Glomerular visceral epithelial cell (primary cell): Measurements from ENCODE around the gene TNIP1.

Experiments used
- DNase-seq: peaks from one replicate; pipeline ENCODE4 v3.0.0-alpha.2; 2016; ENCODE audit errors: extremely low spot score

The TNIP1 gene, protein sequence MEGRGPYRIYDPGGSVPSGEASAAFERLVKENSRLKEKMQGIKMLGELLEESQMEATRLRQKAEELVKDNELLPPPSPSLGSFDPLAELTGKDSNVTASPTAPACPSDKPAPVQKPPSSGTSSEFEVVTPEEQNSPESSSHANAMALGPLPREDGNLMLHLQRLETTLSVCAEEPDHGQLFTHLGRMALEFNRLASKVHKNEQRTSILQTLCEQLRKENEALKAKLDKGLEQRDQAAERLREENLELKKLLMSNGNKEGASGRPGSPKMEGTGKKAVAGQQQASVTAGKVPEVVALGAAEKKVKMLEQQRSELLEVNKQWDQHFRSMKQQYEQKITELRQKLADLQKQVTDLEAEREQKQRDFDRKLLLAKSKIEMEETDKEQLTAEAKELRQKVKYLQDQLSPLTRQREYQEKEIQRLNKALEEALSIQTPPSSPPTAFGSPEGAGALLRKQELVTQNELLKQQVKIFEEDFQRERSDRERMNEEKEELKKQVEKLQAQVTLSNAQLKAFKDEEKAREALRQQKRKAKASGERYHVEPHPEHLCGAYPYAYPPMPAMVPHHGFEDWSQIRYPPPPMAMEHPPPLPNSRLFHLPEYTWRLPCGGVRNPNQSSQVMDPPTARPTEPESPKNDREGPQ

DNA sequence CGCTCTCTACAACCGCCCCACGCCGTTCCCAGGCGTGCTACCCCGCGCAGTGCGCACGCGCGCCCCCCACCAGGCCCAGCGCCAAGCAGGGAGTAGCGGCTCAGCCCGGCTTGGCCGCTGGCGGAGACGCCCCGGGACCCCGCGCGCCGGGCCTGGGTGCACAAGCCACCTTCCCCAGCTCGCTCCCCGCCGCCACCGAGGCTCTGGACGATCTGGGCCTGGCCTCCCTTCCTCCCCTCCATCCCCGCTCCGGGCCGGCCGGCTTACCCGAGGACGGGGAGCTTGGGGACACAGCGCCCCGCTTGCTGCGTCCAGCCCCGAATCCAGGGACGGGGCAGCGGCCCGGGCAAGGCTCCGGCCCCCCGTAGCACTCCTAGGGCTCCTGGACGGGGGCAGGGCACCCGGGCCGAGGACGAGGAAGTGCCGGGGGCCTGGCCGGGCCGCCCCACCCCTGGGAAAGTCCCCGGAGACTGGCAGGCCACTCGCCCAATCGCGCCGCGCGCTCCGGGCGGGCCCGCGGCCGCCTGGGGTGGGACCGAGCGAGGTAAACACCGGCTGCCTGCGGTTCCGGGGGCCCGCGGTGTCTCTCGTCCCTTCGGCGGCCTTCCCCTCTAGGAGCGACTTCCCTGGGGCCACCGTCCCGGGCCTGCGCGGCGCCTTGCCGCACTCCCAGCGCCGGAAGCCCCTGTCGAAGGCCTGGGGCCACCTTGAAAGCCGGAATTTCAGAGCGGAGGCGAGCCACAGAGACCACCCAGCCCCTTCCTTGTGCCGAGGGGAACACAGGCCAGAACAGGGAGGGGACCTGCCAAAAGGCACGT lies at the start of gene TNIP1:
Gene TNIP1, minus strand, starts transcription at position 422 of the 818 bp plus-strand sequence. CDS start 15,939 bp downstream, outside the sequence.
- peak; percentile 95 for DNase-seq

DNA sequence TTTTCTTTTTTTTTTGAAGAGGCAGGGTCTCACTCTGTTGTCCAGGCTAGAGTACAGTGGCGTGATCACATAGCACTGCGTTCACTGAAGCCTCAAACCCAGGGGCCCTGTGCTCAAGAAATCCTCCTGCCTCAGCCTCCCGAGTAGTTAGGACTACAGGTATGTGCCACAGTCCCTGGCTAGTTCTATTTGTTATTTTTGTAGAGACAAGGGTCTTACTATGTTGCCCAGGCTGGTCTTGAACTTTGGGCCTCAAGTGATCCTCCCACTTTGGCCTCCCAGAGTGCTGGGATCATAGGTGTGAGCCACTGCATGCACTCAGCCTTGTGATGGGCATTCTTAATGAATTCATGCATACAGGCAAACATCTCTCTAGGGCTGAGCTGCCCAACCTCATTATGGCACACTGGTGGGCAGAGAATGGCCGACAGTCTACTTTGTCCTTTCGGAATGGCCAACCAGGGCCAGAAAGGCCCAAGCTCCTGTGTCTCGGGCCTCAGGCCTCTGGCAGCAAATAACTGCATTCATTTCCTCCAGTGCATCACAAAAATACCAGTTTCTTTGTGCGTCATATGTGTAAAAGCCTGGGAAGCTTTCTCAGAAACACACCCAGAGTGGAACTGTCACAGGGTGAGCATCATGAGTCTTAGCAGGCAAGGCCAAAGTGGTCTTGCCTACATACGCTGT lies 49.5 kb upstream of the TNIP1 start:
- no peak for DNase-seq

DNA sequence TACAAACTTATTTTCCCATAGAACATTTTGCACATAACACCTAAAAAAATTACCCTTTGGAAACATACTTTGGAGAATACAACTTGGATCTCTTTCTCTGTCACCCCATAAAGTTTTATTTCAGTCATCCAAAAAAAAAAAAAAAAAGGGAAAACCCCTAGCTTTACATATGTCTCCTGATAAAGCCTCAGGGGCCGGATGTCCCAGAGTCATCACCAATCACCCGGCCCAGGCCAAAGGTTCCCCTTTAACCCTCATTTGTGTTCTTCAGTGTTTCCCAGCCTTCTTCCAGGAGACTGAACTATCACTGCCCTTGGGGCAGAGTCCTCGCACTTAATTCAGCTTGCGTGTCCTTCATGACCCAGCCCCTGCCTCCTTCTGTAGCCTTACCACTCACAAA lies 48.0 kb upstream of the TNIP1 start:
- no peak for DNase-seq

DNA sequence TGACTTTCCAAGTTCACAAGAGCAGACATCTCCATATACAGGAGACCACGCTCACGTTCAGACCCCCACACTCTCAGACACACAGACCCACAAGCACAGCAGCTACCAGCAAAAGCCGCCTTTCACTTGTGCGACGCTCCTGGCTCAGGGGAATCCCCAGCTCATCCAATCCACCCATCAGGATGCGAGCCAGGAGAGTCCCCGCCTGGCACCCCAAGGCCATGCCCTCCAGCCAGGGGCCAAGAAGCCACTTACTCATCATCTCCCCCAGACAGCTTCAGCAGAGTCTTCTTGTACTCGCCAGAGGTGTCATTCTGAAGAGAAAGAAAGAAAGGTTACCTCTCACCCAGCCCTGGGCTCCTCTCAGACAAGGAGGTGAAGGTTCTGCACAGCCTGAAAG lies 47.1 kb upstream of the TNIP1 start:
- no peak for DNase-seq

GRCh38 chr5:151126199-151126645 lies 45.4 kb upstream of the TNIP1 start:
- DNase-seq, result peak; percentile 83

DNA sequence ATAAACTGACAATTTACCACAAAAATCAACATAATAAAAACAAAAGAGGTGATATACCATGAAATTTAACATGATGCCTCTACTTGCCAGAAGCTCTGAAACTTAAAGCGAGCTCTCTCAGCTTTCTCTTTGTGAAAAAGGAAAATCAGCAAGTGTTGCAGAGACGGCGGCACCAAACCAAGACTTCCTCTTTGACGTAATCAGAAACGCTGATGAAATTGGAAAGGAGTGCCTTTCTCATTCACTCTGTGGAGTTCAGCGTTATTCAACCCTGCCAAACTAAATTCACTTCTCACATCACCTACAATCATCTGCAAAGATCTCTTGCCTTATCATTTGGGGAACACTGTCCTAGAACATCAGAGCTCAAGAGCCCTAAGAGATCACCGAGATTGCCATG lies 44.6 kb upstream of the TNIP1 start:
- no peak for DNase-seq

DNA sequence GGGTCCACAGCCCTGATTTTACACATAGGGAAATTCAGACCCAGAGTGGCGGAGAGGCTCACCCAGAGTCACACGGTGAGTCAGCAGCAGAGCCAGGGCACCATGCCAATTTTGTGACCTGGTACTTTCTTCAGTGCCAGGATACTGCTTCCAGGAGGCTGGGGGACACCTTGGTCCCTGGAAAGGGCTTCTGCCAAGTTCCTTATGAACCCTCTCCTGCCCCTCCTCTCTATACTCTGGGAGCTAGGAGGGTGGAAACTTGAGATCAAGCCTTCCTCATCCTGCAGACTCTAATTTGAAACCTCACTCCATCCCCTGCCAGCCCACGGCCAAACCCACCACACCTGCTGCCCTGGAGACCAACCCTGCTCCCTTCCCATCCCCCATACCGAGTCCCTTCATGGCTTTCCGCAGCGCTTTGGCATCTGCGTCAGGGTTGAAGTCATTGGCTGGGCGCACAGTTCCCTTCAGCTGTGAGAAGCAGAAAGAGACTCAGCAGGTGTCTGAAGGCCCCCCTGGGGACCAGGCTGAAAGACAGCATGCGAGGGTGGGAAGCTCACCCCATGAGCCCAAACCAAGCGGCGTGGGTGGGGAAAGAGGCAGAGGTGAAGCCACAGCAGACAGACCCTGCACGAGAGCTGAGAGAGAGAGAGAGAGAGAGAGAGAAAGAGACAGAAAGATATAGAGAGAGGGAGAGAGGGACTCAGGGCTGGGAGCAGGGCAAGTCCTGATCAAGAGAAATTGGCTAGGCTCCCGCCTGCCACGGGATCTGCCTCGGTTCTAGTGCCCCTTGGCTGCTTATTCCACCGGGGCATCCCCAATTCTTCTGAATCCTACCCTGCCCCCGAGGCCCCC lies 43.3 kb upstream of the TNIP1 start:
- peak; percentile 35 for DNase-seq

DNA sequence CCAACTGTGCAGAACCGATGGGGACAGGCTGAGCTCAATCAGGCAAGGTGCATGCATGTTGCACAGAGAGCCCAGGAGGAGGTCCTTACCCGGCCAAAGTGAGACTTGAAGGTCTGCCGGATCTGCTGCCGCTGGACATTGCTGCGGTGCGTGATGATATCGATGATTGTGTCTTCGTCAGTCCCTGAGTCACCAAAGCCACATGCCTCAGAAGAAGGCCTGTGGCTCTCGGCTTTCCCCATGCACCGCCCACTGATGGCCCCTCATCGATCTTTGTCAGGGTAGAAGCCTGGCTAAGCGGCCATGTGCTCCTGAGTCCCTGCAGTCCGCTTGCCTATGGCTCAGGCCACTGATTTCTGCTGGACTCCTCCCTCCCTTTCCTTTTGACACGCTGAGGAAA lies 42.0 kb upstream of the TNIP1 start:
- no peak for DNase-seq

- no peak for DNase-seq
Observed at GRCh38 chr5:151121665-151122064, 40.8 kb upstream of the TNIP1 start.

DNA sequence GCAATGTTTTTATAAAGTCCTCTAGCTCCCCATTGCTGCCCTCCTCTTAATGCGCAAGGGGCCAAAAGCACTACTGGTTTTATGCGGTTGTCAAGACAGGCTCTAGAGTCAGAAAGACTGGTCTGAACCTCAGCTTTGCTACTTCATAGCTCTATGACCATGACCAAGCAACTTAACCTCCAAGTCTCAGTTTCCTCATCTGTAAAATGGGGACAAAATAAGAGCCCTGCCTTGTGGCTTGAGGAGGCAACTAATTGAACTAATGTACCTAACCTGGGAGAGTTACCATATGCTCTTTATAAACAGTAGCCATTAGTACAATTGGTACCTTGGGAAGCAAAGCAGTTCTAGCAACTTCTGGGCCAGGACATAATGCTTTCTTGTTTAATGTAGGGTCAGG lies 40.3 kb upstream of the TNIP1 start:
- DNase-seq, result no peak

GRCh38 chr5:151118913-151119575 lies 38.2 kb upstream of the TNIP1 start:
- DNase-seq, result no peak

DNA sequence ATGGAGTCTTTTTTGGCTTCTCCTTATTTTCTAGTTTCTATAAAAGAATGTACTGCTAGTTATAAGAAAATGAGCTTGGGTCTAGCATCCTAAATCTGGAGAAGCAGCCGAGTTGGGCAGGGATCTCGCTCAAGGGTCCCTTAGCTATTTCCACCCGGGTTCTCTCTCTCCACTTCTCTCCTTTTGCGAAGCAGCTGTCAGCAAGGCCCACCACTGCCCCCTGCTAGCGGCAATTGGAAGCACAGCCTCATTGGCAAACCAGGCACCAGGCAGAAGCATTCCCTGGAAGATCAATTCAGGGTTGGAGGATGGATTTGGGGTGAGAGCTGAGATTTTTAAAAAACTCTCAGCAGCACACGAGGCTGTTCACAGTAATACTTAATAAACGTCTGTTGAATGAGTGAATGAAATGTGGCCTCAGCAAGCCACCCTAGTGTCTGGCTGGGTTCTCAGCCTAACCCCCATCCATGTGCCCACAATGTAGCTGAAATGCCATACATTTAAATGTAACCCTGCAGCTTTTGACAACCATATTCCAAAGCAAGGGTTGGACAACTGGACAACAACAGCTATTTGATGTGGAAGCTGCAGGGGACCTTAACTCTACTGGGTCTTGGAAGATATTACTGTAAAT lies 34.6 kb upstream of the TNIP1 start:
- peak; percentile 71 for DNase-seq

GRCh38 chr5:151113651-151114050 lies 32.8 kb upstream of the TNIP1 start:
- DNase-seq, result no peak

GRCh38 chr5:151110992-151111391 lies 30.2 kb upstream of the TNIP1 start:
- no peak for DNase-seq

DNA sequence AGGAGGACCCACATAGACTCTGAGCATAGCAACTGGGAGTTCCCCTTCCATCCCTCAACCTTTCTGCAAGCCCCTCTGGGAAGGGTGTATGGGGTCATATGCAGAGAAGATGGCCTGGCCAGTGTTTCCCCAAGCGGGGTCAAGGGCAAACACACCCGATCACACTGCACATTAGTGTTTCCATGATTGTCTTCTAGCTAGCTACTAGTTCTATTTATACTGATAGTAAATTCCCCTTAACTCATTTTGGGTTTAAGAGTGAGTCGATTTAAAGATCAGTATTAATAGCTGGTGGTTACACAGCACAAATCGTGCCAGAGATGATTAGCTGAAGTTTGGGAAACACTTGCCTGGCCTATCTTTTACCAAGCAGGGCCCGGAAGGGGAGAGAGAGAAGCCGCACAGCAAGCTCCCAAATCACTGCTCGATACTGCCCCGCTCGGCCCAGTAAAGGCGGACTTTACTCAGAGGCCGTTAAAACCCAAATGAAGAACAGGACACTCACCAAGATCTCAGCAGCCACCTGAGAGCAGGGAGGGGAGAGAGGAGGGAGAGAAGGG lies 29.4 kb upstream of the TNIP1 start:
- DNase-seq, result no peak

GRCh38 chr5:151108566-151108965 lies 27.7 kb upstream of the TNIP1 start:
- DNase-seq, result no peak

DNA sequence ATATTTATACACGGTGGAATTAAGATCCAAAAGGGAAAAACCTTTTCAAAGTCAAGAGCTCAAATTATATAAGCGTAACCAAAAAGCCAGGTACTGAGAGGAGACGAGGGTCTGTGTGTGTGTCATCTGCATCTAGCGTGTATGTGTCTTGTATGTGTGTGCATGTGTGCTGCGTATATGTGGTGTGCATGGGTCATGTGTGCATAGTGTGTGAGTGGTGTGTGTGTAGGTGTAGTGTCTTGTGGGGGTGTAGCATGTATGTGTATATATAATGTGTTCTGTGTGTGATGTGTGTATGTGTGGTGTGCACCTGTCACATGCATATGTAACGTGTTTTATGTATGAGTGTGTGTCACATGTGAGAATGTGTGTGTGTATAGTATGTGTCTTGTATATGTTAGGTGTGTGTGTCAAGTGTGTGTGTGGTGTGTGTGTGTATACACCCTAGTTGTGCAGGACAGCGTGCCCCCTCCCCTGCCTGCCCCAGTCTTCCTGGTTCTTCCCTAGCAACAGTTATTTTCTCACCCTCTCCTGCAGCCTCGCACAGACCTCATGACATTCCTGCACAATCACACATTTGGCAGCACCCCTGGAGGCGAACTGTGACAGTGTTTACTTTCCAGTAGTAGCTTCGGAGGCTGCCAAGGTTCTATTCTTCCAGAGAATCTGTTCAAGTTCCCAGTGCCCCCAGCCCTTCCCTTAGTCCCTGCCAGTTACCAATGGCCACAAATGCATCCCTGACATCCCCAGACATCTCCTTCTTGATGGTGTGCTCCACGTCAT lies 27.1 kb upstream of the TNIP1 start:
- no peak for DNase-seq

DNA sequence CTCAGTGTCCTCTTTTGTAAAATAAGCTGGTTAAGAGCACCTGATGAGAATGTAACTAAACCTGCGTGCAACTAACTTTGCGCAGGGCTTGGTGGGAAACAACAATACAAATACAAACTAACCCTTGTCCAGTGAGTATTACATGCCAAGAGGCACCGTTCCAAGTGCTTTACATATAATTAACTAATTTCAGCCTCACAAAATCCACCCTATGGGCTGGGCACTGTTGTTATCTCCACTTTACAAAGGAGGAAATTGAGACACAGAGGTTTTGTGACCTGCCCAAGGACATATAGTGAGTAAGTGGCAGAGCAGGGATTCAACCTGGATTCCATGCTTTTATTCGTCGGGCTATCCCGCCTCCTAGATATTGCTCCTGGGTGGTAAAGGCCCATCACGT lies 26.2 kb upstream of the TNIP1 start:
- DNase-seq, result no peak

- DNase-seq, result no peak
Observed at GRCh38 chr5:151106509-151106908, 25.7 kb upstream of the TNIP1 start.
